Pulmonary artery endothelial cell (primary cell): ENCODE data around the gene NUDT22. TPM values are rescaled to one million over a fixed set of nuclear protein-coding genes. Genes with fewer than 3 reads are reported as not detected.

Experiments
- DNase-seq: peaks from one replicate; pipeline ENCODE4 v3.0.0-alpha.2; 2011; ENCODE audit warnings: low read depth, low spot score
- total RNA-seq: library from RNA; depleted of rRNA; stranded (reverse); fragments of >200 nt; gene quantifications from 2 replicates; pipeline ENCODE4 v1.2.3, GENCODE V29; 2014

Gene NUDT22
- total RNA-seq, 1 donor from 2014 or later, result 47.1 TPM

DNA sequence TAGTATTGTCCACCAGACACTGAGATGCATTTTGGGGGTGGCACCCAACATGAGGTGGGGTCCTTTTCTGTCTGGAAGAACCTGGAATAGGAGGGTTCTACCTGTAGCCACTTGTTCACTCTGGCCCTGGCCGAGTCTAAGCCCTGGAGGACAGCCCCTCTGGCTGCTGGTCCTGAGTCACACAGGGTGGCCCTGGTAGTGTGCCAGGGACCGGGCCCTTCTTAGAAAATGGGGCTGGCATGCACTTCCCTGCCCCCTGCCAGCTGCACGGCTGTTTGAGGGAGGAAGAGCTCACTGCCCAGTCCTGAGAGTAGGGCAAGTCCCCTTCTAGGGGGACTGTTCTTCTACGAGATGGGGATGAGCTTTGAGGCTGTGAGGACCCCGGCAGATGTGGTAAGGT, 27.4 kb downstream of the NUDT22 start:
- no peak for DNase-seq

DNA sequence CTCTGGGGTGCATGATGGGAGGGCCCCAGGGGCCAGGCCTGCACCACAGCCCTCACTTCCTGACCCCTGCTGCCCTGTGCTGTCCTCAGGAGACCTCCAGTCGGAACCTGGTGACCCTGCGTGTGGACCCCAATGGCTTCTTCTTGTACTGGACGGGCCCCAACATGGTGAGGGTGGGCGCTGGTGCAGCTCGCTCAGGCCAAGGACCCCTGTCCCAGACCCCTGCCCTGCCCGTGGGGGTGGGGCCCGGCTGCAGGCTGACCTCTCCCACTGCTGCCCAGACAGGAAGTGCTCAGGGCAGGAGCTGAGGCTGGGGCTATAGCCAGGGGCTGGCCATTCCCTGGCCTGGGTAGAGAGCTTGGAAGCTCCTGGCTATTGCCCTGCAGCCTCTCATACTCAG, 28.3 kb downstream of the NUDT22 start:
- no peak for DNase-seq

DNA sequence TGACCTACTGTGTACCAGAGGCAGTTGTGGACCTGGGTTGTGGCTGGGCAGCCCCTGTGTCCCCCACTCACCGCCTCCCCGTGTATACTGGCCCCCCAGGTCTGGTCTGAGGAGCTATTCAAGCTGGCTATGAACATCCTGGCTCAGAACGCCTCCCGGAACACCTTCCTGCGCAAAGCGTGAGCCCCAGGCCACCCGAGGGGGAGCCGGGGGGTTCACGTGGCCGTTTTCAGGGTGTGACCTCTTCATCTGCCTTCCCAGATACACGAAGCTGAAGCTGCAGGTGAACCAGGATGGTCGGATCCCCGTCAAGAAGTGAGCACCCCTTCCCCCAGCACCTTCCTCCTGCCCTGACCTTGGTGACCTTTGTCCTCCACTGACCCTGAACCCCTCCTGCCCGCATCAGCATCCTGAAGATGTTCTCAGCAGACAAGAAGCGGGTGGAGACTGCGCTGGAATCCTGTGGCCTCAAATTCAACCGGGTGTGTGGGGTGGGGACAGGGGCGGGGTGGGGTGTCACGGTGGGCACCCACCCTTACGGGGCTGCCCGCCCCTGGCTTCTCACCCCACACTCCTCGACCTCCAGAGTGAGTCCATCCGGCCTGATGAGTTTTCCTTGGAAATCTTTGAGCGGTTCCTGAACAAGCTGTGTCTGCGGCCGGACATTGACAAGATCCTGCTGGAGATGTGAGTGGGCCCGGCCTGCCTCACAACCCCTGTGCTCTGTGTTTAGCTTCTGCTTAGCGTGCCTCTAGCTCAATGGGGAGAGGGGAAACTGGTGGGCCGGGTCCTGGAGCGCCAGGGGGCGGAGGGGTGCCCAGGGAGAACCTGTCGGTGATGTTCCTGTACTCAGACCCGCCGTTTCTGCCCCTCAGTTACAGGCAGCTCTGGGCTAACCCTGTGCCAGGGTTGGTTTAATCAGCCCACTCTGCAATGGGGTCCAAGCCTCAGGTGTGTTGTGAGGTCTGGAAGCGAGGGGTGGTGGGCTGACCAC, 29.4 kb downstream of the NUDT22 start:
- DNase-seq, result no peak

DNA sequence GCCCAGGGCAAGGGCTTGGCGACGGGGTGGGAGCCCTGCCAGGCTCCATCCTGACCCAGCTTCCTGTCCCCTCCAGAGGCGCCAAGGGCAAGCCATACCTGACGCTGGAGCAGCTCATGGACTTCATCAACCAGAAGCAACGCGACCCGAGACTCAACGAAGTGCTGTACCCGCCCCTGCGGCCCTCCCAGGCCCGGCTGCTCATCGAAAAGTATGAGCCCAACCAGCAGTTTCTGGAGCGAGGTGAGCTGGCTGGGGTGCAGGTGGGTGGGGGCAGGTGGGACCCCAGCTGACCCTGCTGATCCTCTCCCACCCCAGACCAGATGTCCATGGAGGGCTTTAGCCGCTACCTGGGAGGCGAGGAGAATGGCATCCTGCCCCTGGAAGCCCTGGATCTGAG, 30.2 kb downstream of the NUDT22 start:
- DNase-seq, result no peak

DNA sequence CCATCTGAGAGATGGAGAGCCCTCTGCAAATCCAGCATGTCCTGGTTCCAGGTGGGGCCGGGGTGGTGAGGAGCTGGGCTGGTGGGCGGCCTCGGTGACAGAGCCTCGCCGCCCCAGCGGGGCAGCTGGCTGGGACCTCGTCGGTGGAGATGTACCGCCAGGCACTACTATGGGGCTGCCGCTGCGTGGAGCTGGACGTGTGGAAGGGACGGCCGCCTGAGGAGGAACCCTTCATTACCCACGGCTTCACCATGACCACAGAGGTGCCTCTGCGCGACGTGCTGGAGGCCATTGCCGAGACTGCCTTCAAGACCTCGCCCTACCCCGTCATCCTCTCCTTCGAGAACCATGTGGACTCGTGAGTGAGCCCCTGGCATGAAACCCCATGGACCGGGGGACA, 32.3 kb downstream of the NUDT22 start:
- DNase-seq, result no peak

DNA sequence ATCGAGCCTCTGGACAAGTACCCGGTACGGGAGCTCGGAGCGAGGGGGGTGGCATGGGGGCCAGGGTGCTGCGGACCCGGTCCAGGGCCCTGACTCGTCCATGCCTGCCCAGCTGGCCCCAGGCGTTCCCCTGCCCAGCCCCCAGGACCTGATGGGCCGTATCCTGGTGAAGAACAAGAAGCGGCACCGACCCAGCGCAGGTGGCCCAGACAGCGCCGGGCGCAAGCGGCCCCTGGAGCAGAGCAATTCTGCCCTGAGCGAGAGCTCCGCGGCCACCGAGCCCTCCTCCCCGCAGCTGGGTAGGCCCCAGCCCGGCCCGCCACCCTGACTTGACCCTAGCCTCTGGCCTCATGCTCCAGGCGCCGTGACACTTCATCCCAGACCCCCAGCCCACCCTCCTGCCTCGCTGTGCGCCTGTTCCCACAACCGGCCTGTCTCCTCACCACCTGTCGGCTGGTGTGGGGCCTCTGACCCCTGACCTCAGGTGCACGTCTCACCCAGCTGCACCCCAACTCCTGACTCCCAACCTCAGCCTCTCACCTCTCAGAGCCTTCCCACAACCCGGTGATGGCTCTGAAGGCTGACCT, 33.0 kb downstream of the NUDT22 start:
- DNase-seq, result no peak

DNA sequence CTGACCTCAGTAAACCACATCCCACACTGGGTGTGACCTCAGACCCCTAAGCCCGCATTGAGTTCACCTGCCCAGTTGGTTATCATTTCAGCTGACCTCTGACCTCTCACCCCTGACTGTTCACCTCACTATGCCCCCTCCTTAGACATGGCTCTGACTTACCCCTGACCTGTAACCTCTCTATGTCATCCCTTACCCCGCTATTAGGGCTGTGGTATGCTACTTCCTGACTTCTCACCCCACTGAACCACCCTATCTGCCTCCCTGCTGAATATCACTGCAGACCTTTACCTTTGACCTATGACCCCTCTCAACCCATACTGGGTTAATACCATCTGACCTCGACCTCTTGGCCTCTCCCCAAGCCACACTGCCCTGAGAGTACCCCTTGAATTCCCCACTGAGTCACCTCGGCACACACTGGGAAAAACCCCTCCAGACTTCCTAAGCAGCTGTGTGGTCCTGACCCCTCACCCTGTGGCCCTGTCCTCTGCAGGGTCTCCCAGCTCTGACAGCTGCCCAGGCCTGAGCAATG, 33.5 kb downstream of the NUDT22 start:
- no peak for DNase-seq

DNA sequence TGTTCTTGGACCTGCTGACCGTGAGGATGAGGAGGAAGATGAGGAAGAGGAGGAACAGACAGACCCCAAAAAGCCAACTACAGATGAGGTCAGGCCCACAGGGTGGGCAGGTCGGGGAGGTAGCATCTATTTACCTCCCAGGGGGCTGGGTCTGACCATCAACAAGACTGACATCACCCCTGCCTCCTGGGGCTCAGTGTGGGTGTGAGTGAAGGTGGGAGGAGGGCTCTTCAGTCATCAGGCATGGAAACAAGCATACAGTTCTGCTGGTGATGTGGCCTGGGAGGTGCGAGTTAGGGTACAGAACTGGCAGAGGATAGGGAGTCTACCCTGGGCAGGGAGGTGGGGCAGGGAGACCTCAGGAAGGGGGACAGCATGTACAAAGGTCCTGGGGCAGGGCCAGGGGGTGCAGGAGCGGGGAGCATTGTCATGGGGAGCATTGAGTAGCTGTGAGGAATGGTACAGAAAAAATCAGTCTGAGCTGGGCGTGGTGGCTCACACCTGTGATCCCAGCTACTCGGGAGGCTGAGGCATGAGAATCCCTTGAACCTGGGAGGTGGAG, 34.2 kb downstream of the NUDT22 start:
- DNase-seq, result no peak

DNA sequence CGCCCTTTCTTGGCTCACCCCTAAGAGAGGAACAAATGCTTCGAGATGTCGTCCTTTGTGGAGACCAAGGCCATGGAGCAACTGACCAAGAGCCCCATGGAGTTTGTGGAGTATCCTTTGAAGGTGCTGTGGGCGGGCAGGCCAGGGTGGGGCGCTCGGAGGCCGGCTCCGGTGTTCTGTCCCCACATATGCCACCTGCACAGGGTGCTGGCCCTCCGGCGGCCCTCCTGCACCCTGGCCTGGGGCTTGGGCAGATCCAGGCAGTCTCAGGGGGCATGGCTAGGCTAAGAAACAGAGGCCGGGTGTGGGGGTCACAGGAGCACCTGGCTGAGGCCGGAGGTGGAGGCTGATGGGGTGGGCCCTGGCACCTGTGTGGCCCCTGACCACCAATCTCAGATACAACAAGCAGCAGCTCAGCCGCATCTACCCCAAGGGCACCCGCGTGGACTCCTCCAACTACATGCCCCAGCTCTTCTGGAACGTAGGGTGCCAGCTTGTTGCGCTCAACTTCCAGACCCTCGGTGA, 35.5 kb downstream of the NUDT22 start:
- DNase-seq, result no peak

DNA sequence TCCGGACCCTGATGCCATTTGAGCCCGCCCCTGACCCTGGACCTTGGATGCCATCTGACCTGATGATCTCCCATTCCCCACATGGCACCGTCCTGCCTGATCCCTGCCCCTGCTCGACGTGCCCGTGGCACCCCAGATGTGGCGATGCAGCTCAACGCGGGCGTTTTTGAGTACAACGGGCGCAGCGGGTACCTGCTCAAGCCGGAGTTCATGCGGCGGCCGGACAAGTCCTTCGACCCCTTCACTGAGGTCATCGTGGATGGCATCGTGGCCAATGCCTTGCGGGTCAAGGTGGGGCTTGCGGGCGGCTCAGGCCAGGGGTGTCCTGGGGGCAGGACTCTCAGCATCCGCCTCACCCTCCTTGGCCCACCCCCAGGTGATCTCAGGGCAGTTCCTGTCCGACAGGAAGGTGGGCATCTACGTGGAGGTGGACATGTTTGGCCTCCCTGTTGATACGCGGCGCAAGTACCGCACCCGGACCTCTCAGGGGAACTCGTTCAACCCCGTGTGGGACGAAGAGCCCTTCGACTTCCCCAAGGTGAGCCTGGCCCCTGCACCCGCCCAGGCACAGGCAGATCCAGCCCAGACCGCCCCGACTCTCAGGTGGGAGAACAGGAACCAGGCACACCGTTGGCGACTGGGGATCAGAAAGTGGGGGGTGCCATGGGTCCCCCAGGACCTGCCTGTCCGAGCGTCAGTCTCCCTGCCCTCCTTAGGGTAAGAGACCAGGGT, 36.4 kb downstream of the NUDT22 start:
- DNase-seq, result no peak

DNA sequence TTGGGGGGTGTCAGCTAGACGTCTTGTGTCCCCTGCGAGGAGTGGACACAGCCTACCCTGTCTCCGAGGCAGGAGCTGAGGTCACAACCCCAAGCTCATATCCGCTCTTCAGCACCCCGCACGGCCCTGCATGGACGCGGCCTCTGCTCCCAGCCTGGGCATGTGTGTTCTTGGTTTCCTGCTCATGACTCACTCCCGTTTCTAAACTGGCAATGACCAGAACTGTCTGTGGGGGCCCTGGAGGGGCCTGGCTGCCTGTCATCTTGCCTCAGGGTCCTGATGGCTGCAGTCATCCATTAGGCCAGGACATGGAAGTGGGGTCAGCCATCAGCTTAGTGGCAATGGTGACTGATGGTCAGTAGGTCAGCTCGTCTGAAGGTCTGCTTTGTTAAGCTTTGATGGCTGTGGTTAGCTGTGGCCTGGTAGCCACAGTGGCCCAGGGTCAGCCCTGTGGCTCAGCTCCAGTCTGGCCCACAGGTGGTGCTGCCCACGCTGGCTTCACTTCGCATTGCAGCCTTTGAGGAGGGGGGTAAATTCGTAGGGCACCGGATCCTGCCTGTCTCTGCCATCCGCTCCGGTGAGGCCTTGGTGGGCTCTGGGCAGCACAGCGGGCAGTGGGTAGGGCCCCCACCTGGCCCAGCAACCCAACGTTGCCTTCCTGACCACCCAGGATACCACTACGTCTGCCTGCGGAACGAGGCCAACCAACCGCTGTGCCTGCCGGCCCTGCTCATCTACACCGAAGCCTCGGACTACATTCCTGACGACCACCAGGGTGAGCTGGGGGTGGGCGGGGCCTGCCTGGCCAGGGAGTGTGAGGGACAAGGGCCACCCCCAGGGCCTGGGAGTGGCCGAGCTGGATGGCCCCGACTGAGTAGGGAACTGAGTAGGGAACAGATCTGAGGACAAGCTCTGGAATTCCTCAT, 37.2 kb downstream of the NUDT22 start:
- peak; percentile 58 for DNase-seq

DNA sequence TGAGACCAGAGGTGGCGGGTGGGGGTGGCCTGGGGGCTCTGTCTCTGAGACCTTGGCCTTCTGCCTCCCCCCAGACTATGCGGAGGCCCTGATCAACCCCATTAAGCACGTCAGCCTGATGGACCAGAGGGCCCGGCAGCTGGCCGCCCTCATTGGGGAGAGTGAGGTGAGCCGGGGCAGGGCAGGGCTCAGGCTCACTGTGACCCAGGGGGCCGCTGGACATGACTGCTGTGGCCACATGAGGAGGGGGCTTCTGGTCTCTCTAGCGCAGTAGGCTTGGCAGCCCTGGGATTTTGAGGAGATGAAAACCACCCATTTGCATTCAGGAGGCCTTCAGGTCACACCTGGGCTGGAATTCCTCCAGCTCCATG, 37.9 kb downstream of the NUDT22 start:
- no peak for DNase-seq

DNA sequence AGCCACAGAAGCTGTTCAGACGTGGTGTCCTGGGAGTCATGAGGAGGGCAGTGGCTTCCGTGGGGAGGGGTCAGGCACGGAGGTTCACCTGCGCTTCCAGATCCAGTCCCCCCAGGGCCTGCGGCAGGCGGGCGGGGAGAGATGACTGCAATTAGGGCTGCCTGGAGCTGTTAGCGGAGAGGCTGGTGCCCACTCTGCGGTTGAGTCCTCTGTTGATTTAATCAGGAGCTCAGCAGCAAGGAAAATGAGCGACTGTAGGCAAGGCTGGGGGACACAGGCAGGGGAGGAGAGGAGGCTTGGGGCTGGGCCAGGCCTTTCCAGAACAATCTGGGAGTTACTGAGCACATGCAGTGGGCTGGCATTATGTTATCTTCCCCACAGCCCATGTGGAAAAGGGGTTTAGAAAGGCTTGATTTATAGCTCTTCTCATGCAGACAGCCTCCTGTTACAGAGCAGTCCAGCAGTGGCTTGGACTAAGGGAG, 38.3 kb downstream of the NUDT22 start:
- DNase-seq, result no peak

DNA sequence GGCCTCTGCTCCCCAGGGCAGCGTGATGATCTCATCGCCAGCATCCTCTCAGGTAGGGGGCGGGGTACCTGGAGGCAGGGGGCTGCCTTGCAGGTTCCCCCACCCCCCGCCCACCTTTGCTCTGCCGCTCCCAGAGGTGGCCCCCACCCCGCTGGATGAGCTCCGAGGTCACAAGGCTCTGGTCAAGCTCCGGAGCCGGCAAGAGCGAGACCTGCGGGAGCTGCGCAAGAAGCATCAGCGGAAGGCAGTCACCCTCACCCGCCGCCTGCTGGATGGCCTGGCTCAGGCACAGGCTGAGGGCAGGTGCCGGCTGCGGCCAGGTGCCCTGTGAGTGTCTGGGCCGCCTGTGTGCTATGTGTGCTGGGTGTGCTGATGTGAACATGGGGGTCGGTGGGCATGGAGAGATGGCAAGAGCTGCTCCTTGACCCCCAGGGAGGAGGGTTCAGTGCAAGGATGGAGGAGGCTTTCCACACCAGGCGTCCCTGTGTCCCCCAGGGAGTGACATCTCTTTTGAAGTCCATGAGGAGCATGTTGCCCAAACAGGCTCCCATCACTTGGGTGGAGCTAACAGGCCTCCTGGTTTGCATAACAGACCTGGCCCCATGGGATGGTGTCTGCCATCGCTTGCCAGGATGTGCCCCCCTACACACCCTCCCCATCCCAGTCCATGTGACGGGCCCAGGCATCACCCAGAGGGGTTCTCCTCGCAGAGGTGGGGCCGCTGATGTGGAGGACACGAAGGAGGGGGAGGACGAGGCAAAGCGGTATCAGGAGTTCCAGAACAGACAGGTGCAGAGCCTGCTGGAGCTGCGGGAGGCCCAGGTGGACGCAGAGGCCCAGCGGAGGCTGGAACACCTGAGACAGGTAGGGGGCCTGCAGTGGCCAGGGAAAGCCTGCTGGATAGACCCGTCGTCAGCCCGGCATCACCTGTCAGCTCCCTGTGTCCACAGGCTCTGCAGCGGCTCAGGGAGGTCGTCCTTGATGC, 39.4 kb downstream of the NUDT22 start:
- DNase-seq, result no peak

DNA sequence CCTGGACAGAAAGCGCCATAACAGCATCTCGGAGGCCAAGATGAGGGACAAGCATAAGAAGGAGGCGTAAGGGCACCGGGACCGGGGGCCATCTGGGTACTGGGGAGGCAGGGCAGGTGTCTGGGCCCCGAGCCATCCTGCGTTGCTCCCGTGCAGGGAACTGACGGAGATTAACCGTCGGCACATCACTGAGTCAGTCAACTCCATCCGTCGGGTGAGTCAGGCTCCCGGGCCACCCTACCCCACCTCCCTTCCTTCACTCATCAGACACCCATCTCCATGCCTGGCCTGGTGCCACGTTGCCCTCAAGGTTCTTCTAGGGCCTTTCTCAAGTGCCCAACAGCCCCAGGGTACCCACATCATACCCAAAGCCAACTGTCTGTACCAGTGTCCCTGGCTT, 40.3 kb downstream of the NUDT22 start:
- no peak for DNase-seq

DNA sequence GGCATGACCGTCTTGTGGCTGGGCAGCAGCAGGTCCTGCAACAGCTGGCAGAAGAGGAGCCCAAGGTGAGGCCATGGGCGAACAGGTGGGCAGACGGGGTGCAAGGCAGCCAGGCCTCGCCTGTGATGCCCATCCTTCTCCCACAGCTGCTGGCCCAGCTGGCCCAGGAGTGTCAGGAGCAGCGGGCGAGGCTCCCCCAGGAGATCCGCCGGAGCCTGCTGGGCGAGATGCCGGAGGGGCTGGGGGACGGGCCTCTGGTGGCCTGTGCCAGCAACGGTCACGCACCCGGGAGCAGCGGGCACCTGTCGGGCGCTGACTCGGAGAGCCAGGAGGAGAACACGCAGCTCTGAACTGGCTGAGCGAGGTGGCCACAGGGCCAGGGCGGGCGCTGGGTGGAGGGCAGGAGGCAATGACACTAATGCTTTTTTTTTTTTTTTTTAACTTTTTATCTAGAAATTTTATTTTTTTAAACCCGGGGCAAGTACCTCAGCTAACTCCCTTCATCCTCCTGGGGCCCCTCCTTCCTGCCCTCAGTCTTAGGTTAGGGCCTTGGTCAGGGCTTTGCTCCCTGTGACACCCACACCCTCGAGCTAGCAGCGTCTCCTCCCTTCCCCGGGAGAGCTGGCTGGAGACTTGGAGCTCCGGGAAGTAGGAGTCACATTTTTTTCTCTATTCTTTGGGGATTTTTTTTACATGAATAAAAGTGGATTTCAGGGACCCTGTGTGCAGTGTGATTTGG, 41.3 kb downstream of the NUDT22 start:
- no peak for DNase-seq

DNA sequence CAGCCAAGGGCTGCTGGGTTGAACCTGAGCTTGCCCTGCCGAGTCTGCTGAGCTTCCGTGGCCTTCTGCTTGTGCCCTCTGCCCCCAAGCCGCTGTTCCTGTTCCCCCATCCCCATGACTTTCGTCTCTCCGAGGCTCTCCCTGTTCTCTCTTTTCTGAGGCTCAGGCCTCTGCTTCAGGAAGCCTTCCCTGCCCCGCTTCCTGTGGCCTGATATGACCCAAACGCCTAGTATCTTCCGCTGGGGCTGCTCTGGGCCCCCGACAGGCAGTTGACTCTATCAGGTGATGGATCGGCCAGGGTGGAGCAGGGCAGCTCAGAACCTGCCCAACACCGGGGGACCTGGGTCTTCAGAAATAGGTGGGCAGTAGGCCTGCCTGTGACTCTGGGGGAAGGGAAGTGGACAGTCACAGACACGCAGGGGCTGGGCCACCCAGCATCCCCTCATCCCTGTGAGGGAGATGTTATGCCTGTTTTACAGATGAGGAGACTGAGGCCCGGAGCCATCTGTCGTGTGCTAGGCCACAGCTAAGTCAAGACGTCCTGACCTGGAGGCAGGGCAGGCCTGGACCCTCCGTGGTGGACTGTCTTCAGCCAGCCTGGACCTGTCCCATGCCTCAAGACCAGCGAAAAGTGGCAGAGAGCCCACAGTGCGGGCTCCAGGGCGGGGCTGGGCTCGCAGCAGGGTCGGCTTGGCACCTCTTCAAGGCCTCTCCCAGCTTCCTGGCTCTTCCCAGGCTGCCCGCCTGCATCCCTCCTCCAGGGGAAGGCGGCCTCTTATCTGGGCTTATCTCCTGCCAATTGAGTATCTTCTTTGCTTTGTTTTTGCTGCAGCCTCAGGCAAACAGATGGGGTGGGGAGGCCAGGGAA, 42.2 kb downstream of the NUDT22 start:
- DNase-seq, result peak; percentile 48
